Aorta (tissue), 5 donors: Measurements from ENCODE around the gene CAMSAP1. TPM values are rescaled to one million over a fixed set of nuclear protein-coding genes. Genes with fewer than 3 reads are reported as not detected.
"Not testable (repeated sequence)": the region's sequence is repeated elsewhere in the genome, so short reads cannot be mapped to it uniquely, and the experiment has no call there.

Experiments
- ATAC-seq: fragments of 200-7000 bp; cut with Tn5 transposase; one replicate; pipeline ENCODE4 v1.9.1; 2022; ENCODE audit warnings: moderate library complexity; ENCODE audit not compliant: low FRiP score
- DNase-seq, 2 donors: peaks; one replicate each; pipeline ENCODE4 v3.0.0-alpha.2; 2020
- H3K27ac ChIP-seq, 2 donors: one replicate each; pipeline ENCODE4 v1.5.1; 2013; ENCODE audit warnings: low read length in 2 of 2, mild to moderate bottlenecking in 2 of 2, moderate library complexity in 2 of 2, control low read depth in 1 of 2, inconsistent platforms in 1 of 2, low read depth in 1 of 2
- H3K27me3 ChIP-seq, 2 donors: one replicate each; pipeline ENCODE4 v1.6.1; 2013; ENCODE audit warnings: control low read depth in 1 of 2, low read length in 1 of 2, mild to moderate bottlenecking in 1 of 2, moderate library complexity in 1 of 2; ENCODE audit not compliant: insufficient read depth in 2 of 2, control insufficient read depth in 1 of 2
- H3K36me3 ChIP-seq, 2 donors: one replicate each; pipeline ENCODE4 v1.6.1; 2013; ENCODE audit warnings: control low read depth in 1 of 2, low read length in 1 of 2, mild to moderate bottlenecking in 1 of 2; ENCODE audit not compliant: insufficient read depth in 2 of 2, control insufficient read depth in 1 of 2
- H3K4me1 ChIP-seq, 2 donors: one replicate each; pipeline ENCODE4 v1.6.1; 2013; ENCODE audit warnings: low read length in 2 of 2, control low read depth in 1 of 2, mild to moderate bottlenecking in 1 of 2, moderate library complexity in 1 of 2; ENCODE audit not compliant: insufficient read depth in 2 of 2, control insufficient read depth in 1 of 2
- H3K4me3 ChIP-seq, 2 donors: one replicate each; pipeline ENCODE4 v1.5.1; 2013; ENCODE audit warnings: low read length in 2 of 2, control low read depth in 1 of 2, mild to moderate bottlenecking in 1 of 2
- H3K9me3 ChIP-seq: one replicate; pipeline ENCODE4 v1.6.1; 2013; ENCODE audit warnings: mild to moderate bottlenecking, low read length; ENCODE audit not compliant: control insufficient read depth
- WGBS, 2 donors: extraction: QIAGEN DNeasy Blood & Tissue Kit; methylation state at CpG; one replicate each; pipeline ENCODE4 v1.1.7; 2013; 5-methylcytosine and 5-hydroxymethylcytosine counted together
- intact Hi-C, 2 donors: fragments of 100-400 bp; cut with DNase I; formaldehyde crosslinking; loops; one replicate each; pipeline versions ENCODE4 v1.14.2 to v1.15.0; 2022
- polyA plus RNA-seq, 2 donors: library from polyadenylated mRNA; stranded (reverse); fragments of 200-250 nt; gene quantifications; one replicate each; pipeline ENCODE4 v1.2.3, GENCODE V29; 2013
- total RNA-seq, 2 donors: library from RNA; stranded (reverse); fragmentation: NEBNext Ultra II Directional; extraction: Animal tissue kit (Norgen Biotek cat#: 25700); gene quantifications; one replicate each; pipeline ENCODE4 v1.2.1, GENCODE V29; 2021
- donor health status: healthy with polysubstance abuse.
- donor health status: Bipolar disorder and iron deficiency.
- donor health status: DM: no; HTN: no; CAD: no.
- donor health status: DM: no; HTN: no; CAD: no.
- donor health status: DM: yes; HTN: yes; CAD: no.

Gene CAMSAP1
- total and polyA plus RNA-seq, 4 donors = 2.5 to 28.0 (median 15.8) TPM

DNA sequence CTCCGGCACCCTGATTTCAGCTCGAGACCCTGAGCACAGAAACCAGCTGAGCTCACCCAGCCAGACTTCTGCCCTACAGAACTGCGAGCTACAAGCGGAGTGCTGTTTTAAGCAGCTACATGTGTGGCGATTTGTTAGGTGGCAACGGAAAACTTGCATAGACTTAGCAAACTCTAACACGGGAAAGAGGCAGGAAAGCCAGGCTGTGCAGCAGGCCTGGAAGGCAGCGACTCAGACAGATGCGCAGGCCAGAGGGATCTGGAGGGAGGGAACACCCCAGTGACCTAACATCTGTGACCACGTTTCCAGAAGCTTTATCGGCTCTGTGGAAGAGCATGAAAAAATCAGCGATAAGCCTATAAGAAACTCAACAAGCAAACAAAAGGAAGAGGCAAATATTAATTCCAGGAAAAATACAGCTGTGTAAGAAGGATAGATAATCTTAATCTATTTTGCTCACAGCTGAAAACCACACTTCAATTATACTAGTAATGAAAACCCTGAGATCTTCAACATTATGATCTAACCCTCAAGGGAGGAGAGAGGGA lies 42.9 kb upstream of the CAMSAP1 start:
- H3K9me3 ChIP-seq = no peaks in the 10 kb centered on the region
- WGBS, 2 donors = 92 to 94% methylated on average over 12 of the region's 12 CpGs
- no peak overlapping the region for H3K27ac ChIP-seq
- H3K4me1 ChIP-seq = no peaks in the 10 kb centered on the region
- H3K27me3 ChIP-seq = no peaks in the 10 kb centered on the region
- intact Hi-C loops = no loop called here
- H3K4me3 ChIP-seq = no peak overlapping the region
- H3K36me3 ChIP-seq = peaks cover 0 to 9% of the 10 kb centered on the region in 2 donors
- DNase-seq = no peak
- no peak for ATAC-seq

DNA sequence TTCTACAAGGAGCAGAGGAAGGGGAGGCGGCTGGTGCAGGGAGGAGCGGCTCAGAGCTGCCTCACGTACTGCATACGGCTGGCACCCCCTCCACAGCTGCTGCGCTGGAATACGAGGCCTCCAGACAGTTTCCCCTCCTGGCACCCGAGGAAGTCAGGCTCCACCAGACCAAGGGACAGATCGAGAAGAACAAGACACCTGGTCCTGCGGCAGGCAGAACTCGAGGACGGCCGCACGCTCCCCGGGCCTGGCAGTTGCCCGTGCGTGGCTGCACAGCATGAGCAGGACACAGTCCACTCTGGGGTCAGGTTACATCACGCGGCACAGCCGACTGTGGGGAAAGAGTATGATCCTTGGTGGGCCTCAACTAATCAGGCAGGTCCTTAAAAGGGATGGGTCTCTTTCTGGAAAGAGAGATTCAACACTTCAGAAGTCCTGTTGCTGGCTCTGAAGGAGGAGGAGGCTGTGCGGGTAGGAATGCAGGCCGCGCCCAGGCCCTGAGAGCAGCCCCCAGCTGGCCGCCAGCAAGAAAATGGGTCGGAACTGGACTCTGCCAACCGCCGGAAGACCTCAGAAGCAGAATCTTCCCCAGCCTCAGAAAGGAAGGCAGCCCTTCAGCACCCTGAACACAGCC lies 42.3 kb upstream of the CAMSAP1 start:
- WGBS, 2 donors = 89% methylated on average over 26 of the region's 26 CpGs
- Histone ChIP-seq H3K36me3 (peaks cover 0 to 11% of the 10 kb centered on the region in 2 donors), H3K9me3 (no peaks in the 10 kb centered on the region), H3K27ac (no peak overlapping the region), H3K27me3 (no peaks in the 10 kb centered on the region), H3K4me1 (no peaks in the 10 kb centered on the region), H3K4me3 (no peak overlapping the region)
- no peak for DNase-seq
- ATAC-seq = no peak
- intact Hi-C loops = no loop called here

DNA sequence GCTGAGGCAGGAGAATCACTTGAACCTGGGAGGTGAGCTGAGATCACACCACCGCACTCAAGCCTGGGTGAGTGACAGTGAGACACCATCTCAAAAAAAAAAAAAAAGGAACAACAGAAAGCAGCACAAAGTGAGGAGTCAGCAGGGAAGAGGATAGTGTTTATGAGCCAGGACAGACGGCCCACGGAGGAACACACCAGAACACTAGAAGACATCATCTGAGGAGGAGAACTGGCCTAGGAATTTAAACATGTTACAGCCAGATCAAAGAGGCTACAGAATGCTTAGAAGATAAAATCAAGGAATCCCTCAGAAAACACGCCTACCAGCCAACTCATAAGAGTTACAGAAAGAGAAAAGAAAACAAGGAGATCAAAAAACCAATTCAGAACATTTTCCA lies 41.6 kb upstream of the CAMSAP1 start:
- H3K27me3 ChIP-seq = no peaks in the 10 kb centered on the region
- DNase-seq = no peak
- H3K36me3 ChIP-seq = peaks cover 0 to 11% of the 10 kb centered on the region in 2 donors
- no peak overlapping the region for H3K27ac ChIP-seq
- no peaks in the 10 kb centered on the region for H3K4me1 ChIP-seq
- ATAC-seq = no peak
- no peaks in the 10 kb centered on the region for H3K9me3 ChIP-seq
- H3K4me3 ChIP-seq = no peak overlapping the region
- WGBS, 2 donors = 91 to 92% methylated on average over 4 of the region's 4 CpGs
- intact Hi-C loops = no loop called here

DNA sequence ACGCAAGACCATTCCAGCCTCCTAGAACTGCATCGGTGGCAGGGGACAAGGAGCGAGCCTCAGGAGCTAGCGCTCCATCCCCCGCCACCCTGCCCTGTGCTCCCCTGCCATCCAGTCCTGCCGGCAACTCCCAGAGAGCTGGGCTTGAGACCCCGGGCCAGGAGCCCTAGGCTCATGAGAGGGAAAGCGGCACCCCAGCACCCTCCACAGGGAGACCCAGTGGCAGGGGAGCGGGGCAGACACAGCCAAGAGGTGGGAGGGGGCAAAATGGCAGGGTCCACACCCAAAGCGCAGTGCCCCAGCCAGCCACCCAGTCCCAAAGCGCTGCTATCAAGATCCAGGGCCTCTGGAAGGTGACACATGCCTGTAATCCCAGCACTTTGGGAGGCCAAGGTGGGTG lies 41.1 kb upstream of the CAMSAP1 start:
- H3K9me3 ChIP-seq = no peaks in the 10 kb centered on the region
- H3K4me3 ChIP-seq = no peak overlapping the region
- intact Hi-C loops = no loop called here
- DNase-seq = no peak
- no peak overlapping the region for H3K27ac ChIP-seq
- WGBS, 2 donors = 88 to 93% methylated on average over 11 of the region's 11 CpGs
- H3K4me1 ChIP-seq = no peaks in the 10 kb centered on the region
- no peaks in the 10 kb centered on the region for H3K27me3 ChIP-seq
- no peak for ATAC-seq
- H3K36me3 ChIP-seq = peaks cover 0 to 11% of the 10 kb centered on the region in 2 donors

DNA sequence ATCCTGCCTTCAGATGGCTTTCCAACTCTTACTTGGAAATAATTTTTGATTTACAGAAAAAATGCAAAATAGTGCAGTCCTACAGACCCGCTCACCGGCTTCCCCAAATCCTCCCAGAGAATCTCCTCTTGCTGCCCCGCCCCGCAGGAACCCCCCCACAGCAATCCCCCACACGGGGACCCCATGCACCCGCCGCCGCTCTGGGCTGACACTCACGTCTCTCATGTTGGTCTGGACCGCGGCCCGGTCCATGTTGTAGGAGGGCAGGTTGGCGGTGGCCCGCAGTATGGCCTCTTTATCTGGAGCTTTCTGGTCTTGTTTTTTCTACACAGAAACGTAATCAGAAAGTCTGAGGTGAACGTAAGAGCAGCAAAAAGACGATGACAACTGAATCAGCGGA lies 40.2 kb upstream of the CAMSAP1 start:
- ATAC-seq (no peak), DNase-seq (no peak)
- no peaks in the 10 kb centered on the region for H3K9me3 ChIP-seq
- H3K4me1 ChIP-seq = no peaks in the 10 kb centered on the region
- H3K36me3 ChIP-seq = peaks cover 0 to 11% of the 10 kb centered on the region in 2 donors
- no peaks in the 10 kb centered on the region for H3K27me3 ChIP-seq
- no peak overlapping the region for H3K4me3 ChIP-seq
- 91 to 92% methylated on average over 18 of the region's 18 CpGs for WGBS, 2 donors
- H3K27ac ChIP-seq = no peak overlapping the region
- intact Hi-C loops = no loop called here

DNA sequence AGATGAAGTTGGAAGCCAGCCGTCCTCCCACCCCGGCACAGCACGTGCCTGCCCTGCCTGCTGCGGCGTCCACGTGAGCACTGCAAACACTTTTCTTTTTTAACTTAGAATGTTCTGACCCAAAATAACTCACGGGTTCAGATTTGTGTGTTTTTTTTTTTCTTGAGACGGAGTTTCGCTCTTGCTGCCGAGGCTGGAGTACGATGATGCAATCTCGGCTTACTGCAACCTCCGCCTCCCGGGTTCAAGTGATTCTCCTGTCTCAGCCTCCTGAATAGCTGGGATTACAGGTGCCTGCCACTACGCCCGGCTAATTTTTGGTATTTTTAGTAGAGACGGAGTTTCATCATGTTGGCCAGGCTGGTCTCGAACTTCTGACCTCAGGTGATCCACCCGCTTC lies 39.8 kb upstream of the CAMSAP1 start:
- ATAC-seq, H3K36me3 ChIP-seq, intact Hi-C loops: not testable (repeated sequence)

DNA sequence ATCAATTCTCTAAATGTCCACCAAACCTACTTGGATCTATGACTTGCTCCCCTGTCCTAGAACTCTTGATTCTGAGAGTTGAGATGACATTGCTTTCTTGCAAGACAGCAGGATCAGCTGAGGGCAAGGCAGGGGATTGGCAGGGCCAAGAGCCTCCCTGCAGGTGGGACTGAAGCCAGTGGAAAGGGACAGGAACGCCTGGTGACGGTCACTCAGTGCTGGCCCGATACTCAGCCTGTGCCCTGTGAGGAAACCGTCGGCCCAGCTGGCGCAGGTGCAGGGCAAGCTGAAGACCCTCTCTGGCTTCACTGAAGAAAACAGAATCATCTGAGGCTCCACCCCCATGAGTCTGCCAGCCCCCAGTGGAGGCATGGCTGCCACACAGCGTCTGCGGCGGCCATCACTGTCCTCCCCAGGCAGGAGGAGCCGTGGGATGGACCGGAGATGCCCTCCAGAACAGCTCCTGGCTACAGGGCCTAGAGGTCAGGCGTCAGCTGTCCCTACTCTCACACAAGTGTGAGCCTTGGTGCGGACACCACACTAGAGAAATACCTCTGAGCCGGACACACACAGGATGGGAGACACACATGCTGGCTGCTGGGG lies 39.1 kb upstream of the CAMSAP1 start:
- no peaks in the 10 kb centered on the region for H3K27me3 ChIP-seq
- H3K36me3 ChIP-seq = peaks cover 0 to 11% of the 10 kb centered on the region in 2 donors
- DNase-seq (no peak), ATAC-seq (no peak)
- WGBS, 2 donors = 95% methylated on average over 14 of the region's 14 CpGs
- no peaks in the 10 kb centered on the region for H3K4me1 ChIP-seq
- no peaks in the 10 kb centered on the region for H3K9me3 ChIP-seq
- no peak overlapping the region for H3K4me3 ChIP-seq
- intact Hi-C loops = no loop called here
- H3K27ac ChIP-seq = no peak overlapping the region

More for the DNA sequence above, 39.8 kb upstream of the CAMSAP1 start:
- WGBS, 2 donors = 94 to 95% methylated on average over 19 of the region's 19 CpGs
- not testable (repeated sequence) for H3K27ac ChIP-seq, DNase-seq, H3K9me3 ChIP-seq, H3K4me1 ChIP-seq, H3K27me3 ChIP-seq, H3K4me3 ChIP-seq

DNA sequence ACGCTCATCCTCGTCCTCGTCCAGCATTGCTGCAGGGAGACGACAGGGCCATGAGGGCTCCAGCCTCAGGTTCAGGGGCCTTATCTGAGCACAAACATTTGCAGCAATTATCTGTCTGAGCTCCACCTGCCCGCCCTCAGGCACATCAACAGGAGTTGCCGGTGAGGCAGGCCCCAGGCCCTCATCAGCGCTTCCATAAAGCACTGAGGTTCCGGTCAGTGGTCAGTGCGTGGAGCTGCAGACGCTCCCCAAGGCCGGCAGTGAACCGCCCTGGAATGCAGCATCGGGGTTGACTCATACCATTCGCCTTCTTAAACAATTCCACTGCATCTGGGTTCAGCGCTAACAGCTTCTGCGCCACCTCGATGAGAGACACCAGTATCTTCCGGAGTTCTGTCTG lies 38.6 kb upstream of the CAMSAP1 start:
- Histone ChIP-seq H3K36me3 (peaks cover 0 to 11% of the 10 kb centered on the region in 2 donors), H3K4me3 (no peak overlapping the region), H3K27me3 (no peaks in the 10 kb centered on the region), H3K4me1 (no peaks in the 10 kb centered on the region), H3K27ac (no peak overlapping the region), H3K9me3 (no peaks in the 10 kb centered on the region)
- intact Hi-C loops = no loop called here
- ATAC-seq = no peak
- DNase-seq = no peak
- 95 to 96% methylated on average over 18 of the region's 18 CpGs for WGBS, 2 donors
